GM21423 (cell line): Measurements from ENCODE around the gene CLIC4.
"Not testable (repeated sequence)": the region's sequence is repeated elsewhere in the genome, so short reads cannot be mapped to it uniquely, and the experiment has no call there.

Source experiments
- ATAC-seq: cut with Tn5 transposase; IDR thresholded peaks from one replicate; pipeline ENCODE4 v1.9.1; 2021; ENCODE audit warnings: mild to moderate bottlenecking, moderate library complexity; ENCODE audit not compliant: unreplicated experiment

CLIC4 gene

GRCh38 chr1:24743404-24744211 is 1.6 kb upstream of the CLIC4 start:
- no peak for ATAC-seq

- peak; percentile 9 for ATAC-seq
Observed at GRCh38 chr1:24745711-24746413, 615 bp downstream of the CLIC4 start.

GRCh38 chr1:24748191-24749121 is 3.2 kb downstream of the CLIC4 start:
- ATAC-seq, result no peak

DNA sequence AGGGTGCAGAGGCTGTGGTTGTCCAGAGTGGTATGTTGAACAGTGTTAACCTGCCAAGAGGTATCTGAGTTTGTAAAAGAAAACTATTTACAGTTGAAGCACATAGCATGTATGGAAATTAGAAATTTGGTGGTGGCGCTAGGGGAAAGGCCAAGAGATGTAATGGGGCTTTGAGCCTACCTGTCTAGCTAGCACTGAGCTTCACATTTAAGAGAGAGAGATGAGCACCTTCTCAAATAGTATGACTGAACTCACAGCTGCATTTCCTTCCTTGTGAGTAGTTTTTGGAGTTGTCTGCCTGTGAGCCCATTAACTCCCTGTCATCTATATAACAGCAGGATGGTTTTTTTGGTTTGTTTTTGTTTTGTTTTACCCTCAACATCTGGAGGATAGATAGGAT is 4.0 kb downstream of the CLIC4 start:
- no peak for ATAC-seq

DNA sequence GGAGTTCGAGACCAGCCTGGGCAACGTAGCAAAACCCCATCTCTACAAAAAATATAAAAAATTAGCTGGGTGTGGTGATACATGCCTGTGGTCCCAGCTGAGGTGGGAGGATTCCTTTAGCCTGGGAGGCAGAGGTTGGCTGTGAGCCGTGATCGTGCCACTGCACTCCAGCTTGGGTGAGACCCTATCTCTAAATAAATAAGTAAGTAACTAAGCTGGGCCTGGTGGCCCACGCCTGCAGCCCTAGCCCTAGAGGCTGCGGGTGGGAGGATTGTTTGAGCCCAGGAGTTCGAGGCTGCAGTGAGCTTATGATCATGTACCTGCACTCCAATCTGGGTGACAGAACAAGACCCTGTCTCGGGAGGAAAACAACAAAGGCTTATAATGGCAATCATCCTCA is 4.6 kb downstream of the CLIC4 start:
- no peak for ATAC-seq

DNA sequence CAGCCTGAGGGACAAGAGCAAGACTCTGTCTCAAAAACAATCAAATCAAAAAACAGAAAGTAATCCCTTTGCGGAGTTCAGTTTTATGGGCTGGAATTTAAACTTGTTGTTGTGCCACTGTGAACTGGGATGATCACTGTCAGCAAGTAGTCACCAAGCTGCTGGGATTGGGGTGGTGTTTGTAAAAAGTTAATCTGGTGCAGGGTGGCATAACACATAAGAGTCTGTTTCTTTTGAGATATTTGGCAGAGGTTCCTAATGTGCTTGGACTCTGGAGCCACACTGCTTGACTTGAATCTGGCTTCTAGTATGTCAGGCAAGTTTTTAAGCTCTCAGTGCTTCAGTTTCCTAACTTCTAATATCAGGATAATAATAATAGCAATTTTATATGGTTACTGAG is 6.6 kb downstream of the CLIC4 start:
- ATAC-seq, result no peak

GRCh38 chr1:24752305-24752704 is 7.1 kb downstream of the CLIC4 start:
- ATAC-seq, result no peak

DNA sequence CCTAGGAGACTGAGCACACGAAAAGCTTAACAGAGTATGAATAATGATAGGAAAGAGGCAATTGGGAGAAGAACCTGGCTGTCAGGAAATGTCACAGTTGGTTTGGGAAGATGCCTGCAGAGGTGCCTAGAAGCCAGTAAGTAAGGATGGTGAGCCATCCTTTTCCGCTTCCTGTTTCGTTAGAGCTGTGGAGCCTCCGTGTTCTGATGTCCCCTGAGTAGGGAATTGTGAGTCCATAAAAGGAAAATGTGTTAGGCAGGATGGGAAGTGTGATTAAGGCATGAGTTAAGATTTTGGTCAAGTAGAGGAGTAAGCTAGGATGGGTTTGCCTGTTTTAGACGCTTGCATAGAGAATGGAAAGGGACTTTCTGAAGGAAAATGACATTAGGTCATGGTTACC is 9.0 kb downstream of the CLIC4 start:
- ATAC-seq, result no peak

GRCh38 chr1:24755323-24755722 is 10.1 kb downstream of the CLIC4 start:
- not testable (repeated sequence) for ATAC-seq

- ATAC-seq, result no peak
Observed at GRCh38 chr1:24756395-24756794, 11.1 kb downstream of the CLIC4 start.

DNA sequence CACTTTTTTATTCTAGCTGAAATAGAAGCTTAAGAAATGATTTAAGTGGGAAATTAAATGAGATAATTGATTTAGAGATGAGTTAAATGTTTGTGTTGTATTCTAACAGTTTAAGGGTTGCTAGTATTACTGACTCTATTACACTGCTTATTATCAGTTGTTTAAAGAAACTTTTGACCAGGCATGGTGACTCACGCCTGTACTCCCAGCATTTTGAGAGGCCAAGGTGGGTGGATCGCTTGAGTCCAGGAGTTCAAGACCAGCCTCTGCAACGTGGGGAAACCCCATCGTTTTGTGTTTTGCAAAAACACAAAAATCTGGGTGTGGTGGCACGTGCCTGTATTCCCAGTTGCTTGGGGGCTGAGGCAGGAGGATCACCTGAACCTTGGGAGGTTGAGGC is 14.2 kb downstream of the CLIC4 start:
- no peak for ATAC-seq

DNA sequence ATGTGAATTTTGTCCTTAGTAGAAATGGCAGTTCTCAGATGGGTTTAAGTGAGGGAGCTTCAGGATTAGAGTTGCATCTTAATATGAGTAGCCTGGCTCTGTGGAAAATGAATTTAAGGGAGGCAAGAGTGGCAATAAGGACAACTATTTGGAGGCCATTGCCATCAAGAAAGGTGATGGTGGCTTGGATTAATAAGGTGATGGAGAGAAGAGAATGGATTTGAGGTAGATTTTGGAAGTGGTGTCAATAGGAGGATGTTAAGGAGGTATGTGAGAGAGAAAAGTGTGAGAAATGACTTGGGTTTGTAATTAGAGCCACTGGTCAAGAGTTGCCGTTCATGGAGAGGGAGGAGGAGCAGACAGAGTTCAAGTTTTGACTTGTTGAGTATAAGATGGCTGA is 16.3 kb downstream of the CLIC4 start:
- ATAC-seq, result no peak

DNA sequence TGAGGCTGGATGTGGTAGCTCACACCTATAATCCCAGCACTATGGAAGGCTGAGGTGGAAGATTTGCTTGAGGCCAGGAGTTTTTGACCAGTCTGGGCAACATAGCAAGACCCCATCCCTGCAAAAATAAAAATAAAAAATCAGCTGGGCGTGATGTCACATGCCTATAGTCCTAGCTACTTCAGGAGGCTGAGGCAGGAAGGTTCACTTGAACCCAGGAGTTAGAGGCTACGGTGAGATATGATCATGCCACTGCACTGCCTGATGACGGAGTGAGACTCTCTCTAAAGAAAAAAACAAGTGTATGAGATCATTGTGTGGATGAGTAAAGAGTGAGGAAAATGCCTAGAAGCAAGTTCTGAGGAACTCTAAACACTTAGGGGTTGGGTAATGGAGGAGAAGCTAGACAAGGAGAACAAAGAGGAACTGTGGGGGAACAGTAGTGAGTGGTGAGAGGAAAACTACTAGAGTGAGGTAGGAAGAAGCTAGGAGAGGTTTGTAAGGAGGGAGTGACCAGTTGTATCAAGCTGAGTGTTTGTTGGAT is 17.0 kb downstream of the CLIC4 start:
- no peak for ATAC-seq

DNA sequence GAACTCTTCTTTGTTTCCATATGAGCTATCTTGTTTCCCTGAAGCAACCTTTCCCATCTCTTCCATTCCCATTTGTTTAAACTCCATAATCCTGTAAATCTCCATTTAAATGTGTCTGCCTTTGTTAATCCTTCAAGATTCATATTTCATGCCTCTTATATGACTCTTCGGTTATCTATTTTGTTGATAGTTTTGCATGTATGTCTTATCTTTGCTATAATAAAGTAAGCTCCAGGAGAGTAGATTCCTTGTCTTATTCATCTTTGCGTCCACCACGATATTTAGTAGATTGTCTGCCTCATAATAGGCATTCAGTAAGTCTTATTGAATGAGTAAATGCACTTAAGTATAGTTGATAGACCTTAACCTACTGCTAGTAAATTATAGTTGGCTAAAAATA is 18.4 kb downstream of the CLIC4 start:
- no peak for ATAC-seq

DNA sequence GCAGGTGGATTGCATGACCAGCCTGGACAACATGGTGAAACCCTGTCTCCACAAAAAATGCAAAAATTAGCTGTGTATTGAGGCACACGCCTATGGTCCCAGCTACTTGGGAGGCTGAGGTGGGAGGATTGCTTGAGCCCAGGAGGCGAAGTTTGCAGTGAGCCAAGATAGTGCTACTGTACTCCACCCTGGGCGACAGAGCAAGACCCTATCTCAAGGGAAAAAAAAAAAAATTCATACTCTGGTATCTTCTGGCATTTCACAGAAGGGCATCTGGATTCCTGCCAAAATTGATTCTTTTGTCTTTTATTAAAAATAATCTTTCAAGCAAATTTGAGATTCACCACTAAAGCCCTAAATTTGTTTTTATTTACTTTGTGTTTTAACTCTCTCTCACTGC is 19.2 kb downstream of the CLIC4 start:
- no peak for ATAC-seq

DNA sequence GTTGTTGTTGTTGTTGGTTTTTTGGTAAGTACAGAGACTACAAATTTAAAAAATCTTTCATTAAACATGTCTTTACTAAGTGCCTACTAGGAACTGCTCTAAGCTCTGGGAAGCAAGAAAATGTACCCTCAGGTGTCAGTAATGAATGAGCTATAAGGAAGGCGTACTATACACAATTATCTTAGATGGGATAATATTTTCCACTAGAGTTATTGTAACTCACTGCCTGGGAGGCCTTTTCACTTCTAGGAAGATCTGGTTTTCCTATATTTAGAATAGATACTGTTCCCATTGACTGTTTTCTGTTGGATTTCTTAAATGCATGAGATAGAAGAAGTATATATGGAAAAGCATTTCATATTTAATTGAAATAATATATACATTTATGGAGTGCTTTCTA is 19.6 kb downstream of the CLIC4 start:
- no peak for ATAC-seq

DNA sequence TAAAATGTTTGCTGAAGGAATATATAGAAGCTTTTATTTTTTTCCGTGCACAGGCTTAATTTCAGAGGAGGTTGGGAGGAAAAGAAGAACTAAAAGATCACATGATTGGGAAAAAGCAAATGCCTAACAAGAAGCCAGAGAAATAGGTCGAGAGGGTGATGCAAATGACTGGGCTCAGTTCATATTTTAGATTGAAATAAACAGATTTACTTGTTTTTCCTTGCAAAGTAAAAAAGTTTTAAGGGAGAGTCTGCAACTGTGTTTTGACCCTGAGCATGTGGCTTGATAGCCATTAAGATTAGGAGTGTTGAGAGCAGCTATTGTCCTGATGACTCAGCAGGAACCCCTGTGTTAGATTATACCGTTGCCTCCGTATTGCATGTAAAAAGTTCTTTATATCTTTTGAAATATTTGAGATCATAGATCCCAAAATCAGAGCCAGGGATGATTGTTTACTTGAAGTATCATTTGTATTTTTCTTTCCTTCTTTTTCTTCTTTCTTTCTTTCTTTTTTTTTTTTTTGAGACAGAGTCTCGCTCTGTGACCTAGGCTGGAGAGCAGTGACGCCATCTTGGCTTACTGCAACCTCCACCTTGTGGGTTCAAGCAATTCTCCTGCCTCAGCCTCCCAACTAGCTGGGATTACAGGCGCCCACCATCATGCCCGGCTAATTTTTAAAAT is 20.2 kb downstream of the CLIC4 start:
- no peak for ATAC-seq

DNA sequence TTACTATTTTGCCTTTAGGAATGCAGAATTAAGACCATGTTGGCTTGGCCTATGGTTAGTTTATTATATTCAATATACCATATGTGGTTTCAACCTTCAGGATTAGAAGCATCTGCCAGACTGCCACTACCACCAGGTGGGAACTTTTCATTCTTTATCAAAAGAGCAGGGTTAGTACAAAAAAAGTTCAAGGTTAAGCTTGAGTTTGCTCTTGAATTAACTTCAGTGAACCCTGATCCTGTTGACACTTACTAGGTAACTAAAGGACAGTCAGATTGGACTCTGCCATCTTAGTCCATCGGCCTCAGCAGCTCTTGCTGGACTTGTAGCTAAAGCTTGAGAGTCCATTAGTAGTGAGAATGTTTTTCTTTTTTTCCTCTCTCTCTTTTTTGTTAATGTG is 22.1 kb downstream of the CLIC4 start:
- ATAC-seq, result no peak

DNA sequence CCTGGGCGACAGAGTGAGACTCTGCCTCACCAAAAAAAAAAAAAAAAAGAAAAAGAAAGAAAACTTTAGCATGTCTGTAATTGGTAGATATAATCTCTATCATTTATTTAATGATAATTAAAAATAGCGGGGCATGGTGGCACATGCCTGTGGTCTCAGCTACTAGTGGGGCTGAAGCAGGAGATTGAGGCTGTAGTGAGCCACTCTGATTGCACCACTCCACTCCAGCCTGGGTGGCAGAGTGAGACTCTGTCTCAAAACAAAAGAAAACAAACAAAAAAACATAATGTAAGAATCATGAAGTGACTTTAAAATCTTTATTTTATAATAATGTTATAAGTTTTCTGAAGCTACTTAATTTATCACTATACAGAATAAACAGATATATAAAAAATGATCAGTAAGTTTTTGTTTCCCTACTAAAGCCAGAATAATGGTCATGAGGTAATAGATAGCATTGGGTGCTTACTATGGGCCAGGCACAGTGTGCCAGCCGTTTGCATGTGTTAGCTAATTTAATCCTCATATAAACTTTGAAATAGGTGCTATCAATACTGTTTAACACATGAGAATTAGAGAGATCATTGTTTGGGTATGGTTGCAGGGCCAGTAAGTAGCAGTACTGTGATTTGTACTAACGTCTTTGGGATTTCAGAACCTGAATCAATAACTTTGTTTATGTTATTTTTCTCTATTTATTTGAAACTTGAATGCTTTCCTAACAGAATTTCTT is 23.8 kb downstream of the CLIC4 start:
- ATAC-seq, result no peak
